Endodermal cell (in vitro differentiated cells): ENCODE measurements around the gene ORMDL2. TPM values are rescaled to one million over a fixed set of nuclear protein-coding genes. Genes with fewer than 3 reads are reported as not detected.

Experiments
- DNase-seq: peaks from one replicate; pipeline ENCODE4 v3.0.0-alpha.2; 2017
- H3K27ac ChIP-seq: 2 replicates; pipeline ENCODE4 v1.5.1; 2013; ENCODE audit warnings: mild to moderate bottlenecking, low read depth, low read length, moderate library complexity
- H3K27me3 ChIP-seq: 2 replicates; pipeline ENCODE4 v1.6.1; 2013; ENCODE audit warnings: mild to moderate bottlenecking, low read length, moderate library complexity; ENCODE audit not compliant: insufficient read depth, control insufficient read depth, poor library complexity, severe bottlenecking
- H3K36me3 ChIP-seq: 2 replicates; pipeline ENCODE4 v1.7.0; 2013; ENCODE audit warnings: mild to moderate bottlenecking, low read length, moderate library complexity; ENCODE audit not compliant: control insufficient read depth, insufficient read depth
- H3K4me1 ChIP-seq: one replicate; pipeline ENCODE4 v1.7.0; 2013; ENCODE audit warnings: low read length; ENCODE audit not compliant: control insufficient read depth, insufficient read depth
- H3K4me3 ChIP-seq: 2 replicates; pipeline ENCODE4 v1.5.1; 2013; ENCODE audit warnings: mild to moderate bottlenecking, low read length, moderate library complexity
- H3K9ac ChIP-seq: 2 replicates; pipeline ENCODE4 v1.6.1; 2013; ENCODE audit warnings: mild to moderate bottlenecking, low read length, moderate library complexity; ENCODE audit not compliant: poor library complexity, severe bottlenecking; ENCODE audit errors: extremely low read depth
- H3K9me3 ChIP-seq: 2 replicates; pipeline ENCODE4 v1.6.1; 2013; ENCODE audit warnings: mild to moderate bottlenecking, low read length, moderate library complexity; ENCODE audit not compliant: control insufficient read depth
- H3K27ac Mint-ChIP-seq: 2 replicates; pipeline ENCODE4 v1.8.0; 2020; ENCODE audit warnings: mixed read lengths
- H3K27me3 Mint-ChIP-seq: 2 replicates; pipeline ENCODE4 v1.8.0; 2021; ENCODE audit warnings: mild to moderate bottlenecking, mixed read lengths; ENCODE audit not compliant: insufficient read depth
- H3K36me3 Mint-ChIP-seq: 2 replicates; pipeline ENCODE4 v1.8.0; 2020; ENCODE audit warnings: low read depth, mixed read lengths
- H3K4me1 Mint-ChIP-seq: 2 replicates; pipeline ENCODE4 v1.8.0; 2020; ENCODE audit warnings: mixed read lengths
- H3K4me3 Mint-ChIP-seq: 2 replicates; pipeline ENCODE4 v1.8.0; 2020; ENCODE audit warnings: mild to moderate bottlenecking, moderate library complexity, mixed read lengths
- H3K9me3 Mint-ChIP-seq: 2 replicates; pipeline ENCODE4 v1.8.0; 2020; ENCODE audit warnings: mild to moderate bottlenecking, mixed read lengths
- WGBS, 2 experiments: methylation state at CpG; one replicate each; pipeline versions ENCODE4 v1.1.5 to v1.1.7; 2013; ENCODE audit warnings: missing lambda C conversion rate in 2 of 2, mixed read lengths in 1 of 2; ENCODE audit not compliant: insufficient coverage in 1 of 2, insufficient read length in 1 of 2; 5-methylcytosine and 5-hydroxymethylcytosine counted together
- total RNA-seq, 2 donors: library from RNA; stranded (reverse); fragmentation: NEBNext Ultra II Directional in 1 of 2; extraction: Animal tissue kit (Norgen Biotek cat#: 25700) in 1 of 2; gene quantifications; 2 replicates in 1 of 2; 3 replicates in 1 of 2; pipeline ENCODE4 v1.2.1, GENCODE V29; 2021
- TF ChIP-seq, protein P1 (sequence below): fragments of 200-600 bp; sonication (generic); conservative IDR thresholded peaks from 2 replicates; pipeline ENCODE4 v1.5.0; 2021; ENCODE audit warnings: antibody characterized with exemption, mild to moderate bottlenecking

Gene ORMDL2
- total RNA-seq, 2 donors from 2014 or later, result 43.7 to 57.1 TPM

DNA sequence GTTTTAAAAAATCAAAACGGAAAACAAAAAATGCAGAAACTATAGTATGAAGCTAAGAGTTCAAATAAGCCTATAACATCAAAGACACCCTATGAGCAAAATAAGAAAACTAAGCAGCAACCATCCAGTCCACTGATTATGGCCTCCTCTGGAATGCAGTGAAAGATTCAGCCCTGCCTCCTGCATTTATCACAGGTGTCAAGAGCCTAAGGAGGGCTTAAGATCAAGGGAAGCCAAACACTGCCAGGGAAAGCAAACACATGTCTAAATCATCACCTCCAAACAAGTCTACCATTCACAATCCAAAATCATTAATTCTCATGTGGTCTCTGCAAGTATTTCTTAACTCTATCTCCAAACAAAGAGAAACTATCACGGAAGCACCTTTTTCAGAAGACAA lies 28.7 kb upstream of the ORMDL2 start:
- no peak overlapping the region for H3K27ac ChIP-seq
- Mint-ChIP-seq H3K27ac (peak overlapping the region; percentile 80), H3K4me3 (no peak overlapping the region), H3K27me3 (no peaks in the 10 kb centered on the region), H3K4me1 (peaks cover 10% of the 10 kb centered on the region), H3K9me3 (no peaks in the 10 kb centered on the region), H3K36me3 (peaks cover 85% of the 10 kb centered on the region)
- H3K9me3 ChIP-seq, result no peaks in the 10 kb centered on the region
- peaks cover 88% of the 10 kb centered on the region for H3K36me3 ChIP-seq
- no peak overlapping the region for H3K4me3 ChIP-seq
- no peak for DNase-seq
- peaks cover 6% of the 10 kb centered on the region for H3K4me1 ChIP-seq
- TF ChIP-seq, protein P1, sequence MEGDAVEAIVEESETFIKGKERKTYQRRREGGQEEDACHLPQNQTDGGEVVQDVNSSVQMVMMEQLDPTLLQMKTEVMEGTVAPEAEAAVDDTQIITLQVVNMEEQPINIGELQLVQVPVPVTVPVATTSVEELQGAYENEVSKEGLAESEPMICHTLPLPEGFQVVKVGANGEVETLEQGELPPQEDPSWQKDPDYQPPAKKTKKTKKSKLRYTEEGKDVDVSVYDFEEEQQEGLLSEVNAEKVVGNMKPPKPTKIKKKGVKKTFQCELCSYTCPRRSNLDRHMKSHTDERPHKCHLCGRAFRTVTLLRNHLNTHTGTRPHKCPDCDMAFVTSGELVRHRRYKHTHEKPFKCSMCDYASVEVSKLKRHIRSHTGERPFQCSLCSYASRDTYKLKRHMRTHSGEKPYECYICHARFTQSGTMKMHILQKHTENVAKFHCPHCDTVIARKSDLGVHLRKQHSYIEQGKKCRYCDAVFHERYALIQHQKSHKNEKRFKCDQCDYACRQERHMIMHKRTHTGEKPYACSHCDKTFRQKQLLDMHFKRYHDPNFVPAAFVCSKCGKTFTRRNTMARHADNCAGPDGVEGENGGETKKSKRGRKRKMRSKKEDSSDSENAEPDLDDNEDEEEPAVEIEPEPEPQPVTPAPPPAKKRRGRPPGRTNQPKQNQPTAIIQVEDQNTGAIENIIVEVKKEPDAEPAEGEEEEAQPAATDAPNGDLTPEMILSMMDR, result no peak
- H3K9ac ChIP-seq, result no peak overlapping the region
- no peaks in the 10 kb centered on the region for H3K27me3 ChIP-seq
- 72 to 75% methylated on average over 1 to 2 of the region's 2 CpGs for WGBS, 2 experiments

DNA sequence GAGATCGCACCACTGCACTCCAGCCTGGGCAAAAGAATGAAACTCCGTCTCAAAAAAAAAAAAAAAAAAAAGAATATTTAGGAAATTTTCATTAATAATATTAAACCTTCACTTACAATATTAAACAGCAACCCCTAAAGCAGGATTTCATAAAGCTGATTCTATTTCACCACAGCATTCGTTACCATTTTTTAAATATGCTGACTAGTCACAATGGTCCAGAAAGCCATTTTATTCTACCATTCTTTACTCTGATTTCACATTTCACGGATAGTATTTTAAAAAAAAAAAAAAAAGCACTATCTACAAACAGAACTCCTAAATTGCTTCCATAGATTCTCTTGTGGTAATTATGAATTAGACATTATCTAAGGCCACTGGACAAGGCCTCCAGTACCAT lies 27.9 kb upstream of the ORMDL2 start:
- TF ChIP-seq, protein P1, result no peak
- Mint-ChIP-seq H3K27me3 (no peaks in the 10 kb centered on the region), H3K36me3 (peaks cover 85% of the 10 kb centered on the region), H3K27ac (no peak overlapping the region), H3K4me1 (peaks cover 10% of the 10 kb centered on the region), H3K4me3 (no peak overlapping the region), H3K9me3 (no peaks in the 10 kb centered on the region)
- no peak for DNase-seq
- Histone ChIP-seq H3K36me3 (peaks cover 88% of the 10 kb centered on the region), H3K4me1 (peaks cover 6% of the 10 kb centered on the region), H3K9ac (no peak overlapping the region), H3K27ac (no peak overlapping the region), H3K27me3 (no peaks in the 10 kb centered on the region), H3K9me3 (no peaks in the 10 kb centered on the region), H3K4me3 (no peak overlapping the region)
- WGBS, 2 experiments, result 97 to 100% methylated on average over 1 to 2 of the region's 4 CpGs

DNA sequence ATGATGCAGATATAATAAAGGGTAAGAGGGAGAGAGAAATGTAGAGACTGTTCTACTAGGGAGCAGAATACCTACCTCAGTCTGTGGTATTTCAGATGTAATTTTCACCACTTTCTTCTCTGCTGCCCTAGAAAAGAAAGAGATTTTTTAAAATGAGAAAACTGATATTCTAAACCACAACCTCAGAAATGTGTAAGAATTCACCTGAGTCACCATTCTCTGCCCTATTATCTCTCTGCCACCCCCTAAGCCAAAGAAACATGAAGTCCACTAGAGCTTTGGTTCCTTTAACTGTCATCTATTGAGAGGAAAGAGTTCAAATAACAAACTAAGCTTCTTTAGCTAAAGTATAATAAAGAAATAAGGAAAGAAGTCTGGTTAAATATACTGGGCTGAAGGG lies 21.9 kb upstream of the ORMDL2 start:
- Mint-ChIP-seq H3K27me3 (no peaks in the 10 kb centered on the region), H3K9me3 (no peaks in the 10 kb centered on the region), H3K27ac (no peak overlapping the region), H3K36me3 (peaks cover 71% of the 10 kb centered on the region), H3K4me1 (peaks cover 3% of the 10 kb centered on the region), H3K4me3 (no peak overlapping the region)
- no peaks in the 10 kb centered on the region for H3K27me3 ChIP-seq
- no peak overlapping the region for H3K4me3 ChIP-seq
- no peak for DNase-seq
- TF ChIP-seq, protein P1, result no peak
- H3K27ac ChIP-seq, result no peak overlapping the region
- peaks cover 95% of the 10 kb centered on the region for H3K36me3 ChIP-seq
- H3K4me1 ChIP-seq, result no peaks in the 10 kb centered on the region
- H3K9me3 ChIP-seq, result no peaks in the 10 kb centered on the region
- H3K9ac ChIP-seq, result no peak overlapping the region
